ENCODE data around the gene DNAAF5.

DNA sequence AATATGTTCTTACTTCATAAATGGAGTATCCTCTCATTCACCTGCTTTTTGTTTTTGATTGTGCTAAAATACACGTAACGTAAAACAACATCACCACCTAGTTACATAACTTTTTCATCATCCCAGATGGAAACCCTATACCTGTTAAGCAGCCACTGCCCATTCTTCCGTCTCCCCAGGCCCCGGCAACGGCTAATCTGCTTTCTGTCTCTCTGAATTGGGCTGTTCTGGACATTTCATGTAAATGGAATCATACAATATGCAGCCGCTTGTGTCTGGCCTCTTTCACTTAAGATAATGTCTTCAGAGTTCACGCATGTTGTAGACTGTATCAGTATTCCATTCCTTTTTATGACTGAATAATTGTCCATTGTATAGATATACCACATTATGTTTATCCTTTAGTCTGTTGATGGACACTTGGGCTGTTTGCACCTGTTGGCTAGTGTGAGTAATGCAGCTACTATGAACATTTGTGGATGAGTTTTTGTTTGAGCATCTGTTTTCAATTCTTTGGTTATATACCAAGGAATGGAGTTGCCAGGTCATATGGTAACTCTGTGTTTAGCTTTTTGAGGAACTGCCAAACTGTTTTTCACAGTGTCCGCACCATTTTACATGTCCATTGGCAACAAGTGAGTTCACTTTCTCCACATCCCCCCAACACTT lies 91.7 kb downstream of the DNAAF5 start:
- TF ChIP-seq CTCF (conservative IDR thresholded peaks at IDR 0.05 in 1 of 2, IDR thresholded peaks at IDR 0.05 in 1 of 2; ENCODE audit: low read depth in 1 of 2, low read length in 2 of 2) (peak in 1 of 2 donors; percentile 31), EZH2 (IDR thresholded peaks at IDR 0.05; ENCODE audit: low read length, missing control alignments) (no peak)

Measured in fibroblast of lung (primary cell).